HepG2 (cell line): Measurements from ENCODE around the gene NAT9. TPM values are rescaled to one million over a fixed set of nuclear protein-coding genes. Genes with fewer than 3 reads are reported as not detected.
A peak's percentile ranks its signal among the peaks of the same experiment; 100 is the strongest.

Experiments used
- AGO2 ChIP-seq: fragments of 200-400 bp; formaldehyde crosslinking; optimal IDR thresholded peaks from 2 replicates; pipeline ENCODE3; 2017; ENCODE audit warnings: mild to moderate bottlenecking, low read depth, low read length, moderate library complexity
- CEBPG ChIP-seq: IDR thresholded peaks from 2 replicates; pipeline ENCODE4 v1.6.1; 2016
- FIP1L1 ChIP-seq: fragments of 200-400 bp; formaldehyde crosslinking; IDR thresholded peaks from 2 replicates; pipeline ENCODE4 v1.6.1; 2018; ENCODE audit warnings: low read depth, mild to moderate bottlenecking, low read length, moderate library complexity, borderline replicate concordance; ENCODE audit not compliant: insufficient read depth
- MBD4 ChIP-seq: IDR thresholded peaks from 2 replicates; pipeline ENCODE4 v1.6.1; 2012; ENCODE audit warnings: low read length, inconsistent platforms, borderline replicate concordance
- NFIB ChIP-seq: sonication (generic); formaldehyde crosslinking; IDR thresholded peaks from 2 replicates; pipeline ENCODE4 v1.9.0; 2021; ENCODE audit warnings: missing genetic modification reagents, mild to moderate bottlenecking, borderline replicate concordance
- POLR2AphosphoS5 ChIP-seq: IDR thresholded peaks from 2 replicates; pipeline ENCODE4 v1.6.1; 2012; ENCODE audit warnings: low read depth, low read length
- SIX4 ChIP-seq: sonication (generic); formaldehyde crosslinking; IDR thresholded peaks from 2 replicates; pipeline ENCODE4 v1.4.0; 2020; ENCODE audit warnings: missing genetic modification reagents
- TERF1 ChIP-seq: sonication (generic); formaldehyde crosslinking; IDR thresholded peaks from 2 replicates; pipeline ENCODE4 v1.8.0; 2022; ENCODE audit warnings: mild to moderate bottlenecking, missing genetic modification reagents, moderate library complexity
- THYN1 ChIP-seq: sonication (generic); formaldehyde crosslinking; IDR thresholded peaks from 2 replicates; pipeline ENCODE4 v1.8.1; 2023; ENCODE audit warnings: low read depth, mild to moderate bottlenecking, moderate library complexity, missing genetic modification reagents, borderline replicate concordance
- YY1 ChIP-seq: IDR thresholded peaks from 2 replicates; pipeline ENCODE4 v1.6.1; 2011; ENCODE audit warnings: low read length, low read depth, moderate library complexity, mild to moderate bottlenecking; ENCODE audit not compliant: insufficient read depth, insufficient replicate concordance
- ZBTB33 ChIP-seq: sonication (generic); formaldehyde crosslinking; IDR thresholded peaks from 2 replicates; pipeline ENCODE4 v1.4.0; 2020; ENCODE audit warnings: missing genetic modification reagents
- ZKSCAN5 ChIP-seq: sonication (generic); formaldehyde crosslinking; IDR thresholded peaks from 2 replicates; pipeline ENCODE4 v1.5.1; 2020; ENCODE audit warnings: mild to moderate bottlenecking, missing genetic modification reagents
- ZNF260 ChIP-seq: sonication (generic); formaldehyde crosslinking; IDR thresholded peaks from 2 replicates; pipeline ENCODE4 v1.4.0; 2020; ENCODE audit warnings: missing genetic modification reagents, low read depth, mild to moderate bottlenecking, borderline replicate concordance
- ZNF264 ChIP-seq: sonication (generic); formaldehyde crosslinking; IDR thresholded peaks from 2 replicates; pipeline ENCODE4 v1.4.0; 2020; ENCODE audit warnings: missing genetic modification reagents
- ZNF432 ChIP-seq: sonication (generic); formaldehyde crosslinking; IDR thresholded peaks from 2 replicates; pipeline ENCODE4 v1.5.0; 2020; ENCODE audit warnings: missing genetic modification reagents, mild to moderate bottlenecking, borderline replicate concordance
- ZNF441 ChIP-seq: sonication (generic); formaldehyde crosslinking; IDR thresholded peaks from 2 replicates; pipeline ENCODE4 v1.7.0; 2021; ENCODE audit warnings: missing genetic modification reagents, borderline replicate concordance
- ZNF460 ChIP-seq: sonication (generic); formaldehyde crosslinking; IDR thresholded peaks from 2 replicates; pipeline ENCODE4 v1.5.1; 2020; ENCODE audit warnings: missing genetic modification reagents, mild to moderate bottlenecking, borderline replicate concordance
- ZNF512 ChIP-seq: sonication (generic); formaldehyde crosslinking; IDR thresholded peaks from 2 replicates; pipeline ENCODE4 v1.4.0; 2020; ENCODE audit warnings: mild to moderate bottlenecking, missing genetic modification reagents
- ZNF746 ChIP-seq: sonication (generic); formaldehyde crosslinking; IDR thresholded peaks from 2 replicates; pipeline ENCODE4 v1.8.0; 2022; ENCODE audit warnings: mild to moderate bottlenecking, missing genetic modification reagents
- polyA plus RNA-seq, 8 experiments: library from polyadenylated mRNA; depleted of rRNA in 3 of 8; stranded (reverse) in 7 of 8; unstranded in 1 of 8; fragments of >200 nt; fragmentation: Illumina TruSeq in 4 of 8; extraction: Trizol in 4 of 8; gene quantifications; 2 replicates each; pipeline versions ENCODE4 v1.2.1 to v1.2.3, GENCODE V29; 2011 to 2016; ENCODE audit warnings: low read depth in 4 of 8, missing spikeins in 1 of 8, mixed read lengths in 1 of 8; ENCODE audit not compliant: insufficient read depth in 1 of 8
- total RNA-seq, 5 experiments: library from RNA; depleted of rRNA; stranded (reverse); fragments of >200 nt; fragmentation: Illumina TruSeq; extraction: Trizol; gene quantifications; 2 replicates each; pipeline ENCODE4 v1.2.3, GENCODE V29; 2016; ENCODE audit warnings: low read depth in 1 of 5
- TF ChIP-seq, protein P1 (sequence below): sonication (generic); formaldehyde crosslinking; IDR thresholded peaks from 2 replicates; pipeline ENCODE4 v1.8.0; 2022; ENCODE audit warnings: missing genetic modification reagents, low read depth, mild to moderate bottlenecking, borderline replicate concordance
- TF ChIP-seq, protein P2 (sequence below): sonication (generic); formaldehyde crosslinking; IDR thresholded peaks from 2 replicates; pipeline ENCODE4 v1.5.1; 2020; ENCODE audit warnings: missing genetic modification reagents, mild to moderate bottlenecking, borderline replicate concordance

NAT9 gene
- total and polyA plus RNA-seq, 2 of the 13 experiments (the other 11 are each of a cell fraction or from before 2014, with no cell fraction given): 39.7 to 44.2 TPM

GRCh38 chr17:74763565-74764387 lies 12.4 kb downstream of the NAT9 start (continued):
- TF ChIP-seq TERF1 (CRISPR knock-in tag): no peak
- TF ChIP-seq YY1: peak; percentile 83
- TF ChIP-seq, protein P1, sequence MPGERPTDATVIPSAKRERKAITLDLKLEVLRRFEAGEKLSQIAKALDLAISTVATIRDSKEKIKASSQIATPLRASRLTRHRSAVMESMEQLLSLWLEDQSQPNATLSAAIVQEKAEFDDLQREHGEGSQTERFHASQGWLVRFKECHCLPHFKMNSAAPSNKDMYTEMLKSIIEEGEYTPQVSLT (CRISPR knock-in tag): no peak
- peak; percentile 14; the same call in 1 of the 2 replicates for TF ChIP-seq POLR2AphosphoS5
- TF ChIP-seq THYN1: no peak
- TF ChIP-seq ZNF746 (CRISPR knock-in tag): peak; percentile 98
- TF ChIP-seq ZNF441 (CRISPR knock-in tag): peak; percentile 21; the same call in 1 of the 2 replicates
- 0 out of 2 replicates have a peak, but pooled peaks have one; percentile 38 for TF ChIP-seq FIP1L1
- TF ChIP-seq, protein P2, sequence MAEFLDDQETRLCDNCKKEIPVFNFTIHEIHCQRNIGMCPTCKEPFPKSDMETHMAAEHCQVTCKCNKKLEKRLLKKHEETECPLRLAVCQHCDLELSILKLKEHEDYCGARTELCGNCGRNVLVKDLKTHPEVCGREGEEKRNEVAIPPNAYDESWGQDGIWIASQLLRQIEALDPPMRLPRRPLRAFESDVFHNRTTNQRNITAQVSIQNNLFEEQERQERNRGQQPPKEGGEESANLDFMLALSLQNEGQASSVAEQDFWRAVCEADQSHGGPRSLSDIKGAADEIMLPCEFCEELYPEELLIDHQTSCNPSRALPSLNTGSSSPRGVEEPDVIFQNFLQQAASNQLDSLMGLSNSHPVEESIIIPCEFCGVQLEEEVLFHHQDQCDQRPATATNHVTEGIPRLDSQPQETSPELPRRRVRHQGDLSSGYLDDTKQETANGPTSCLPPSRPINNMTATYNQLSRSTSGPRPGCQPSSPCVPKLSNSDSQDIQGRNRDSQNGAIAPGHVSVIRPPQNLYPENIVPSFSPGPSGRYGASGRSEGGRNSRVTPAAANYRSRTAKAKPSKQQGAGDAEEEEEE (CRISPR knock-in tag): 0 out of 2 replicates have a peak, but pooled peaks have one; percentile 91
- 0 out of 2 replicates have a peak, but pooled peaks have one; percentile 18 for TF ChIP-seq CEBPG (CRISPR knock-in tag)
- no peak for TF ChIP-seq ZNF260 (CRISPR knock-in tag)
- TF ChIP-seq ZNF432 (CRISPR knock-in tag): no peak
- peak; percentile 59 for TF ChIP-seq SIX4 (CRISPR knock-in tag)
- TF ChIP-seq ZKSCAN5 (CRISPR knock-in tag): peak; percentile 69; the same call in 1 of the 2 replicates
- TF ChIP-seq ZNF264: peak; percentile 71
- no peak for TF ChIP-seq ZNF512 (CRISPR knock-in tag)
- TF ChIP-seq AGO2: no peak
- no peak; the same call in none of the 2 replicates for TF ChIP-seq ZBTB33 (CRISPR knock-in tag)
- no peak for TF ChIP-seq NFIB (CRISPR knock-in tag)
- TF ChIP-seq MBD4: no peak
- peak; percentile 23; the same call in 1 of the 2 replicates for TF ChIP-seq ZNF460 (CRISPR knock-in tag)
